ENCODE results near the gene ZNF561.

Gene ZNF561

GRCh38 chr19:9582081-9582725 is 38.8 kb downstream of the ZNF561 start:
- in situ Hi-C loops (cut with HindIII; ENCODE audit: low sequenced_read_pairs): loop anchor here (5.0 kb wide), 1 partner anchor 45 kb away; no protein-coding TSS in a partner anchor

GRCh38 chr19:9580728-9581127 is 40.3 kb downstream of the ZNF561 start:
- in situ Hi-C loops (cut with HindIII; ENCODE audit: low sequenced_read_pairs): loop anchor here (5.0 kb wide), 1 partner anchor 47 kb away; no protein-coding TSS in a partner anchor

GRCh38 chr19:9570255-9570654 is 50.8 kb downstream of the ZNF561 start:
- in situ Hi-C loops (cut with HindIII; ENCODE audit: low sequenced_read_pairs): no loop called here

- in situ Hi-C loops (cut with HindIII; ENCODE audit: low sequenced_read_pairs): no loop called here
Observed at GRCh38 chr19:9566729-9567128, 54.3 kb downstream of the ZNF561 start.

- in situ Hi-C loops (cut with HindIII; ENCODE audit: low sequenced_read_pairs): no loop called here
Observed at GRCh38 chr19:9565900-9566705, 54.9 kb downstream of the ZNF561 start.

Measured in DLD1 (cell line).